Neural cell (in vitro differentiated cells): ENCODE measurements around the gene PAX8. TPM values are rescaled to one million over a fixed set of nuclear protein-coding genes. Genes with fewer than 3 reads are reported as not detected.

Experiments
- H2AFZ ChIP-seq: fragments of 200-600, 300-800 bp; sonication (generic), shearing (Covaris generic); 2 replicates; pipeline ENCODE4 v1.6.0; 2014; ENCODE audit warnings: low read depth, mild to moderate bottlenecking, antibody characterized with exemption, low read length, moderate library complexity
- H3F3A ChIP-seq: fragments of 200-600 bp; shearing (Covaris generic); 2 replicates; pipeline ENCODE4 v1.6.1; 2016; ENCODE audit warnings: mild to moderate bottlenecking, moderate library complexity, mixed read lengths, antibody characterized with exemption, low read length; ENCODE audit not compliant: insufficient read depth, poor library complexity, severe bottlenecking
- H3K27ac ChIP-seq: fragments of 200-600, 300-800 bp; sonication (generic), shearing (Covaris generic); 2 replicates; pipeline ENCODE4 v1.5.1; 2014; ENCODE audit warnings: mild to moderate bottlenecking, low read length, moderate library complexity
- H3K27me3 ChIP-seq: fragments of 300-800, 200-600 bp; sonication (generic), shearing (Covaris generic); 2 replicates; pipeline ENCODE4 v1.6.0; 2014; ENCODE audit warnings: mild to moderate bottlenecking, low read depth, low read length, moderate library complexity; ENCODE audit not compliant: insufficient read depth
- H3K36me3 ChIP-seq: fragments of 300-800, 200-600 bp; sonication (generic), shearing (Covaris generic); 2 replicates; pipeline ENCODE4 v1.5.1; 2014; ENCODE audit warnings: mild to moderate bottlenecking, antibody characterized with exemption, low read length, moderate library complexity; ENCODE audit not compliant: insufficient read depth
- H3K4me2 ChIP-seq: fragments of 300-800, 200-600 bp; sonication (generic), shearing (Covaris generic); 2 replicates; pipeline ENCODE4 v1.6.0; 2014; ENCODE audit warnings: mild to moderate bottlenecking, low read length
- H3K4me3 ChIP-seq: fragments of 300-800, 200-600 bp; sonication (generic), shearing (Covaris generic); 2 replicates; pipeline ENCODE4 v1.5.1; 2014; ENCODE audit warnings: mild to moderate bottlenecking, low read length, moderate library complexity
- H3K79me2 ChIP-seq: fragments of 200-600 bp; shearing (Covaris generic); replicated peaks from 2 replicates; pipeline ENCODE4 v1.6.0; 2014; ENCODE audit warnings: mild to moderate bottlenecking, low read length, moderate library complexity; ENCODE audit not compliant: insufficient read depth
- H3K9ac ChIP-seq: fragments of 300-800, 200-600 bp; sonication (generic), shearing (Covaris generic); 2 replicates; pipeline ENCODE4 v1.6.1; 2016; ENCODE audit warnings: mild to moderate bottlenecking, low read length, mixed read lengths
- H3K9me2 ChIP-seq: fragments of 200-600 bp; shearing (Covaris generic); 2 replicates; pipeline ENCODE4 v1.6.1; 2016; ENCODE audit warnings: mild to moderate bottlenecking, low read length, mixed read lengths; ENCODE audit not compliant: insufficient read depth
- H3K9me3 ChIP-seq: fragments of 200-600, 300-800 bp; sonication (generic), shearing (Covaris generic); 2 replicates; pipeline ENCODE4 v1.6.1; 2016; ENCODE audit warnings: mild to moderate bottlenecking, mixed run types, low read length, moderate library complexity, mixed read lengths
- H4K20me1 ChIP-seq: fragments of 200-600 bp; shearing (Covaris generic); 2 replicates; pipeline ENCODE4 v1.6.1; 2016; ENCODE audit warnings: mild to moderate bottlenecking, mixed run types; ENCODE audit not compliant: insufficient read depth
- EP300 ChIP-seq: fragments of 450-650 bp; conservative IDR thresholded peaks from 2 replicates; pipeline ENCODE4 v1.6.1; 2014; ENCODE audit warnings: antibody characterized with exemption, mild to moderate bottlenecking, moderate library complexity; ENCODE audit not compliant: poor library complexity, severe bottlenecking
- EZH2 ChIP-seq: fragments of 200-600, 300-800 bp; shearing (Covaris generic), sonication (generic); IDR thresholded peaks from 2 replicates; pipeline ENCODE4 v1.6.1; 2014; ENCODE audit warnings: antibody characterized with exemption, low read length, borderline replicate concordance, mild to moderate bottlenecking; ENCODE audit not compliant: insufficient read depth, poor library complexity, severe bottlenecking
- MXI1 ChIP-seq: fragments of 450-650 bp; conservative IDR thresholded peaks from 2 replicates; pipeline ENCODE4 v1.6.1; 2014; ENCODE audit warnings: antibody characterized with exemption, mild to moderate bottlenecking; ENCODE audit not compliant: poor library complexity, severe bottlenecking
- POLR2AphosphoS5 ChIP-seq: IDR thresholded peaks from 2 replicates; pipeline ENCODE4 v1.6.1; 2012
- RAD21 ChIP-seq: fragments of 450-650 bp; conservative IDR thresholded peaks from 2 replicates; pipeline ENCODE4 v1.6.1; 2014; ENCODE audit warnings: antibody characterized with exemption, mild to moderate bottlenecking, moderate library complexity
- REST ChIP-seq: IDR thresholded peaks from 2 replicates; pipeline ENCODE4 v1.6.1; 2012; ENCODE audit warnings: borderline replicate concordance
- SMC3 ChIP-seq: fragments of 450-650 bp; conservative IDR thresholded peaks from 2 replicates; pipeline ENCODE4 v1.6.1; 2014; ENCODE audit warnings: antibody characterized with exemption, mild to moderate bottlenecking, moderate library complexity; ENCODE audit not compliant: poor library complexity
- TAF1 ChIP-seq: IDR thresholded peaks from 2 replicates; pipeline ENCODE4 v1.6.1; 2012; ENCODE audit warnings: low read depth
- polyA plus RNA-seq: library from polyadenylated mRNA; depleted of rRNA; stranded (reverse); fragments of >200 nt; gene quantifications from 2 replicates; pipeline ENCODE4 v1.2.3, GENCODE V29; 2014
- TF ChIP-seq, protein P1 (sequence below): fragments of 450-650 bp; IDR thresholded peaks from 2 replicates; pipeline ENCODE4 v1.5.1; 2014; ENCODE audit warnings: antibody characterized with exemption, mild to moderate bottlenecking, moderate library complexity; ENCODE audit not compliant: poor library complexity, severe bottlenecking

Gene PAX8
- polyA plus RNA-seq, 1 donor from 2014 or later, result not detected

DNA sequence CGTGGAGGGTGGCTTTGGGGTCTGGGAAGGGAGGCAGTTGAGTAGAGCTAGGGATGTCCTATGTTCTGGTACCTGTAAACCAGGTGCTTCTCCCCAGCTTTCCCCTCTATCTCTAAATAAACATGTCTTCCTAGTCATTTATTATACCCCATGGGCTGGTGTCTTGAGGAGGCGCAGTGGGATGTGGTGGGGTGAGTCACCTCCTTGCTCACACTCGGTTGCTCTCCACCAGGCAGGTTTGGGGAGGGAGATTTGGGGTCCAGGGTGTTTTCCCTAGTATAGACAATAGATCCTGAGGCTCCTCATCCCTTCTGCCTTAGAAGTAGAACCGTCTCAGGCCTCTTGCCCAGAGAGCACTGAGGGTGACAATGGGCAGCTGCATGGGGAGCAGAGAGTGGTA lies 99.8 kb downstream of the PAX8 start:
- H3K36me3 ChIP-seq, result no peaks in the 10 kb centered on the region
- H3K9me2 ChIP-seq, result no peaks in the 10 kb centered on the region
- TF ChIP-seq MXI1 (no peak), EP300 (no peak), REST (no peak), POLR2AphosphoS5 (no peak), EZH2 (no peak), SMC3 (no peak)
- TF ChIP-seq, protein P1, sequence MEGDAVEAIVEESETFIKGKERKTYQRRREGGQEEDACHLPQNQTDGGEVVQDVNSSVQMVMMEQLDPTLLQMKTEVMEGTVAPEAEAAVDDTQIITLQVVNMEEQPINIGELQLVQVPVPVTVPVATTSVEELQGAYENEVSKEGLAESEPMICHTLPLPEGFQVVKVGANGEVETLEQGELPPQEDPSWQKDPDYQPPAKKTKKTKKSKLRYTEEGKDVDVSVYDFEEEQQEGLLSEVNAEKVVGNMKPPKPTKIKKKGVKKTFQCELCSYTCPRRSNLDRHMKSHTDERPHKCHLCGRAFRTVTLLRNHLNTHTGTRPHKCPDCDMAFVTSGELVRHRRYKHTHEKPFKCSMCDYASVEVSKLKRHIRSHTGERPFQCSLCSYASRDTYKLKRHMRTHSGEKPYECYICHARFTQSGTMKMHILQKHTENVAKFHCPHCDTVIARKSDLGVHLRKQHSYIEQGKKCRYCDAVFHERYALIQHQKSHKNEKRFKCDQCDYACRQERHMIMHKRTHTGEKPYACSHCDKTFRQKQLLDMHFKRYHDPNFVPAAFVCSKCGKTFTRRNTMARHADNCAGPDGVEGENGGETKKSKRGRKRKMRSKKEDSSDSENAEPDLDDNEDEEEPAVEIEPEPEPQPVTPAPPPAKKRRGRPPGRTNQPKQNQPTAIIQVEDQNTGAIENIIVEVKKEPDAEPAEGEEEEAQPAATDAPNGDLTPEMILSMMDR, result no peak
- H3K27ac ChIP-seq, result no peak overlapping the region
- H3F3A ChIP-seq, result no peaks in the 10 kb centered on the region
- no peaks in the 10 kb centered on the region for H3K79me2 ChIP-seq
- no peak overlapping the region for H3K4me3 ChIP-seq
- H3K9ac ChIP-seq, result no peak overlapping the region
- H4K20me1 ChIP-seq, result no peaks in the 10 kb centered on the region
- no peaks in the 10 kb centered on the region for H3K9me3 ChIP-seq
- no peaks in the 10 kb centered on the region for H3K27me3 ChIP-seq
- no peak overlapping the region for H3K4me2 ChIP-seq
- H2AFZ ChIP-seq, result no peak overlapping the region

- H3K27ac ChIP-seq, result no peak overlapping the region
- no peaks in the 10 kb centered on the region for H3K9me2 ChIP-seq
- no peaks in the 10 kb centered on the region for H3F3A ChIP-seq
- H3K27me3 ChIP-seq, result no peaks in the 10 kb centered on the region
- no peak overlapping the region for H2AFZ ChIP-seq
- H3K9ac ChIP-seq, result no peak overlapping the region
- H3K9me3 ChIP-seq, result no peaks in the 10 kb centered on the region
- H3K36me3 ChIP-seq, result no peaks in the 10 kb centered on the region
- H3K79me2 ChIP-seq, result no peaks in the 10 kb centered on the region
- TF ChIP-seq SMC3 (no peak), REST (no peak), EZH2 (no peak), EP300 (no peak), MXI1 (no peak), POLR2AphosphoS5 (no peak), RAD21 (no peak), TAF1 (no peak)
- TF ChIP-seq, protein P1, result no peak
- H4K20me1 ChIP-seq, result no peaks in the 10 kb centered on the region
- no peak overlapping the region for H3K4me2 ChIP-seq
- no peak overlapping the region for H3K4me3 ChIP-seq
These were observed 100.5 kb downstream of the PAX8 start for GRCh38 chr2:113178069-113178746.
